ENCODE data around the gene SRR. TPM values are rescaled to one million over a fixed set of nuclear protein-coding genes. Genes with fewer than 3 reads are reported as not detected.

The SRR gene
- total RNA-seq, 1 donor from 2014 or later: 12.2 TPM

DNA sequence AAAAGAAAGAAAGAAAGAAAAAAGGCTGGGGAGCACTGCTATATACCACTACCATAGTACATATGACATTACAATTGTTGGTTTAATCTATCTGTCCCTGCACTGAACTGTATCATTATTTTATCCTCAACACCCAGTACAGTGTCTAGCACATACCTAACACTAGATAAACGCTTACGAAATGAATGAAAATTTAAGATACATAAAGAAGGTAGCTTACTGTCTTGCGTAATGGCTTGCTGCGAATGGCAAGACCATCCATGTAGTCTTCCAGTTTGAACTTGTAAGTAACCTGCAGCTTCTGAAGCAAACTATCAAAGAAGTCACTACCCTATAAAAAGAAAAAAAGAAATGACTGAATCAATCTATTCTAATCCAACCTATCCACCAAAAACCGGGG lies 6.7 kb upstream of the SRR start:
- DNase-seq (no peak), ATAC-seq (no peak)
- H3K36me3 ChIP-seq: peaks cover 83% of the 10 kb centered on the region
- no peaks in the 10 kb centered on the region for H3K27me3 ChIP-seq (ENCODE audit: low read depth)
- H3K4me3 ChIP-seq: no peak overlapping the region
- TF ChIP-seq, protein P1, sequence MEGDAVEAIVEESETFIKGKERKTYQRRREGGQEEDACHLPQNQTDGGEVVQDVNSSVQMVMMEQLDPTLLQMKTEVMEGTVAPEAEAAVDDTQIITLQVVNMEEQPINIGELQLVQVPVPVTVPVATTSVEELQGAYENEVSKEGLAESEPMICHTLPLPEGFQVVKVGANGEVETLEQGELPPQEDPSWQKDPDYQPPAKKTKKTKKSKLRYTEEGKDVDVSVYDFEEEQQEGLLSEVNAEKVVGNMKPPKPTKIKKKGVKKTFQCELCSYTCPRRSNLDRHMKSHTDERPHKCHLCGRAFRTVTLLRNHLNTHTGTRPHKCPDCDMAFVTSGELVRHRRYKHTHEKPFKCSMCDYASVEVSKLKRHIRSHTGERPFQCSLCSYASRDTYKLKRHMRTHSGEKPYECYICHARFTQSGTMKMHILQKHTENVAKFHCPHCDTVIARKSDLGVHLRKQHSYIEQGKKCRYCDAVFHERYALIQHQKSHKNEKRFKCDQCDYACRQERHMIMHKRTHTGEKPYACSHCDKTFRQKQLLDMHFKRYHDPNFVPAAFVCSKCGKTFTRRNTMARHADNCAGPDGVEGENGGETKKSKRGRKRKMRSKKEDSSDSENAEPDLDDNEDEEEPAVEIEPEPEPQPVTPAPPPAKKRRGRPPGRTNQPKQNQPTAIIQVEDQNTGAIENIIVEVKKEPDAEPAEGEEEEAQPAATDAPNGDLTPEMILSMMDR (IDR thresholded peaks at IDR 0.05): no peak
- no peaks in the 10 kb centered on the region for H3K9me3 ChIP-seq
- H3K4me1 ChIP-seq: peaks cover 19% of the 10 kb centered on the region
- no peak overlapping the region for H3K27ac ChIP-seq
- intact Hi-C loops (cut with DNase I): no loop called here

DNA sequence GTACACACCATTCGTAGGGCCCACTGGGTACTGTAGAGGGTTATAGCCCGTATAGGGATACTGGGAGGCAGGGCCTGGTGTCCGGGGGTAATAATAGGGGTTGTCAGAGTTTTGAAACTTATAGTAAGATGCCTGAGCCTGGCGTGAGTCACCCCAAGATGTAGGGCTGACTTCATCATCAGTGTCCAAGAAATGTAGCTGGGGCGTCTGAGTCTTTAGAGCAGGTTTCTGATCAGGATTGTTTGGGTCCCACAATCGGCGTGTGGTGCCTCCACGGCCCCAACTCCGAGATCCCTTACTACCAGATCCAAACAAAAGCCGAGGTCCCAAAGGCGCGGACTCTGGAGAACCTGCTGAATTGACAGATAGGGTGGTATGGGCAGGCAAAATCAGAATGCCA lies 4.6 kb upstream of the SRR start:
- TF ChIP-seq, protein P1 (IDR thresholded peaks at IDR 0.05): no peak
- no peak for DNase-seq
- H3K27me3 ChIP-seq (ENCODE audit: low read depth): no peaks in the 10 kb centered on the region
- H3K9me3 ChIP-seq: no peaks in the 10 kb centered on the region
- no peak overlapping the region for H3K4me3 ChIP-seq
- no peak for ATAC-seq
- H3K4me1 ChIP-seq: peaks cover 28% of the 10 kb centered on the region
- no peak overlapping the region for H3K27ac ChIP-seq
- peaks cover 62% of the 10 kb centered on the region for H3K36me3 ChIP-seq
- intact Hi-C loops (cut with DNase I): no loop called here

DNA sequence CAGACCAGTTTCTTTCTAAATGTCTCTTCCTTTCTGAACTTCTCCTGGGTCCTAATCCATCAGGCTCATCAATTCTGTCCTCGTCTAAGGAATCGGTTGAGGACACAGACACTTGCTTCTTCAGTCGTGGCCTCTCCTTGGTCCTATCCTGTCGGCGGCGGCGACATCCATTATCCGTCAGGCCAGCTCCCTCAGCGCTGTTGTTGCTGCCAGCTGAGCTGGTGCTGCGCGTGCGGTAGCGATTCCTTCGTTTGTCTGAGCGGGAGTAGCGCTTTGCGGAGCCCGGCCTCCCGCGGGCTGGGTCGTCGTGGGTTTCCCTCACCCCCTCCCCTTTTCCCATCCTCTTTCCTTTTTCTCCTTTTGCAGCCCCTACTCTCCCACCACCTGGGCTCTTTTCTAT lies 4.0 kb upstream of the SRR start:
- H3K4me1 ChIP-seq: peaks cover 34% of the 10 kb centered on the region
- DNase-seq: no peak
- intact Hi-C loops (cut with DNase I): no loop called here

DNA sequence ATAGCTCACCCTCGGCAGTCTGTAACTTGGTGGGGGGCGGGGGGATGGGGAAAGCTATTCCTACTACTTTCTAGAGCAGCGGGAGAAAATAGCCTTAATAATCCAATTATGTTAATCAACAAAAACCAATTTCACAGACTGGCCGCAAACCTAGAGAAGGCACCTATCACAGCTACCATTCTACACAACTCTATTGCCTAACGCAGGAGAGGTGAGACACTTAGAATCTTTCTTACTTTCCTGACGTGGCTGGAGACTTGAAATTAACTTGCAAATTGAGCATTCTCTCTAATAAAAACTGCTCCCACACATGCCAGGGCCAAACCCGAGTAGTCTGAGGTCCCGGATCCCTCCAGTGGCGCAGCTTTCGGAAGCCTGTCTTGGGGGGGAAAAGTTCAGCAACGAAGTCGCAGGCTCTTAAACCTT lies 959 bp upstream of the SRR start:
- DNase-seq (no peak), ATAC-seq (no peak)
- TF ChIP-seq, protein P1 (IDR thresholded peaks at IDR 0.05): no peak
- Histone ChIP-seq H3K9me3 (no peaks in the 10 kb centered on the region), H3K36me3 (peaks cover 26% of the 10 kb centered on the region), H3K27me3 (ENCODE audit: low read depth) (no peaks in the 10 kb centered on the region), H3K4me1 (peaks cover 32% of the 10 kb centered on the region), H3K27ac (peak overlapping the region; percentile 85), H3K4me3 (peak overlapping the region; percentile 98)
- intact Hi-C loops (cut with DNase I): no loop called here

More for the DNA sequence above, 4.0 kb upstream of the SRR start:
- Histone ChIP-seq H3K4me3 (no peak overlapping the region), H3K27ac (no peak overlapping the region), H3K27me3 (ENCODE audit: low read depth) (no peaks in the 10 kb centered on the region), H3K9me3 (no peaks in the 10 kb centered on the region), H3K36me3 (peaks cover 56% of the 10 kb centered on the region)
- TF ChIP-seq, protein P1 (IDR thresholded peaks at IDR 0.05): no peak
- ATAC-seq: no peak

DNA sequence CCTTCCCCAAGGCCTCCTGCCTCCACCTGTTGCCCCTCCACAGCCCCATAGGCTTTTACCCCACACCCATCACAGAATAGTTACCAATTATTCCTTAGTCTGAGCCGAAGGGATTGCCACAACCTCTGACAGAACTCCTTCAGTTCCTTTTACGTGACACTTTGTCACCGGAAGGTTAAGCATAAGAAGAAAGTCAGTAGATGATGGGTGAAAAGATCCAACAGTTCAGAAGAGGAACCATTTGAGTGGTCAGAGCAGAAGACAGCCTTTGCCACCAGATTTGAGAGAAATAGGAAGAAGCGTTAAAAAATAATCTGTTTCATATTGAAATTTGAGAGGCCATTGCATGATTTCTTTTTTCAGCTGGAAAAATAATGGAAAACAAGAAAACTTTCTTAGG lies 1.2 kb downstream of the SRR start:
- no peak for ATAC-seq
- H3K9me3 ChIP-seq: no peaks in the 10 kb centered on the region
- intact Hi-C loops (cut with DNase I): no loop called here
- H3K36me3 ChIP-seq: peaks cover 4% of the 10 kb centered on the region
- H3K27ac ChIP-seq: no peak overlapping the region
- no peak overlapping the region for H3K4me3 ChIP-seq
- TF ChIP-seq, protein P1 (IDR thresholded peaks at IDR 0.05): no peak
- H3K27me3 ChIP-seq (ENCODE audit: low read depth): no peaks in the 10 kb centered on the region
- H3K4me1 ChIP-seq: peaks cover 28% of the 10 kb centered on the region
- DNase-seq: no peak

All from lower lobe of right lung (tissue), 2 donors.